HEK293 (cell line): ENCODE measurements around the gene OSBP2.
"Not testable (repeated sequence)": the region's sequence is repeated elsewhere in the genome, so short reads cannot be mapped to it uniquely, and the experiment has no call there.

Experiments used
- CTCF ChIA-PET: fragments of 350-600 bp; formaldehyde crosslinking; extraction: SDS; loops from one replicate; lab custom pipeline; 2021; ENCODE audit warnings: antibody characterized with exemption; lab: Yijun Ruan, JAX
- POLR2A ChIA-PET: fragments of 300-600 bp; formaldehyde crosslinking; extraction: SDS; loops from one replicate; lab custom pipeline; 2020; ENCODE audit warnings: antibody characterized with exemption, inconsistent platforms; lab: Yijun Ruan, JAX
- H3K27ac ChIP-seq: fragments of 200-500 bp; sonication (Bioruptor generic); 2 replicates; pipeline ENCODE4 v1.5.1; 2014; ENCODE audit warnings: low read depth, low read length, control low read depth, inconsistent platforms; ENCODE audit errors: extremely low read depth
- H3K36me3 ChIP-seq, 2 experiments: fragments of 200-500 bp in 1 of 2; sonication (Bioruptor generic) in 1 of 2; 1 replicate in 1 of 2; 2 replicates in 1 of 2; pipeline ENCODE4 v1.5.1; 2014 to 2017; ENCODE audit warnings: inconsistent platforms in 2 of 2, low read length in 2 of 2; ENCODE audit not compliant: control insufficient read depth in 2 of 2, insufficient read depth in 1 of 2
- H3K4me1 ChIP-seq: fragments of 200-500 bp; sonication (Bioruptor generic); 2 replicates; pipeline ENCODE4 v1.5.1; 2014; ENCODE audit warnings: mild to moderate bottlenecking, low read length, inconsistent platforms; ENCODE audit not compliant: control insufficient read depth, insufficient read depth
- H3K4me3 ChIP-seq: 2 replicates; pipeline ENCODE4 v1.5.1; 2011; ENCODE audit warnings: low read depth, mild to moderate bottlenecking, control low read depth, low read length, moderate library complexity
- H3K9me3 ChIP-seq: fragments of 200-500 bp; sonication (Bioruptor generic); 2 replicates; pipeline ENCODE4 v1.5.1; 2014; ENCODE audit warnings: low read depth, low read length, inconsistent platforms; ENCODE audit not compliant: control insufficient read depth, insufficient read depth
- EGR2 ChIP-seq: fragments of 450-650 bp; formaldehyde crosslinking; IDR thresholded peaks from 2 replicates; pipeline ENCODE4 v1.5.1; 2016; ENCODE audit warnings: low read depth, missing biosample characterization, missing genetic modification characterization
- KLF8 ChIP-seq: fragments of 450-650 bp; formaldehyde crosslinking; IDR thresholded peaks from 2 replicates; pipeline ENCODE4 v1.5.1; 2016; ENCODE audit warnings: missing biosample characterization, missing genetic modification characterization
- PRDM10 ChIP-seq: fragments of 450-650 bp; formaldehyde crosslinking; IDR thresholded peaks from 2 replicates; pipeline ENCODE4 v1.5.1; 2016; ENCODE audit warnings: missing biosample characterization, missing genetic modification characterization
- ZNF133 ChIP-seq: fragments of 450-650 bp; formaldehyde crosslinking; IDR thresholded peaks from 2 replicates; pipeline ENCODE4 v1.5.1; 2016; ENCODE audit warnings: missing biosample characterization, missing genetic modification characterization
- ZNF223 ChIP-seq: fragments of 450-650 bp; formaldehyde crosslinking; IDR thresholded peaks from 2 replicates; pipeline ENCODE4 v1.5.1; 2016; ENCODE audit warnings: missing biosample characterization, missing genetic modification characterization
- ZNF280D ChIP-seq: fragments of 450-650 bp; formaldehyde crosslinking; IDR thresholded peaks from 2 replicates; pipeline ENCODE4 v1.5.1; 2016; ENCODE audit warnings: missing biosample characterization, missing genetic modification characterization
- ZNF549 ChIP-seq: fragments of 450-650 bp; IDR thresholded peaks from 2 replicates; pipeline ENCODE4 v1.5.1; 2018; ENCODE audit warnings: missing biosample characterization, missing genetic modification characterization, mild to moderate bottlenecking, inconsistent platforms, moderate library complexity
- ZNF571 ChIP-seq: fragments of 450-650 bp; formaldehyde crosslinking; IDR thresholded peaks from 2 replicates; pipeline ENCODE4 v1.5.0; 2017; ENCODE audit warnings: missing biosample characterization, missing genetic modification characterization
- ZNF76 ChIP-seq: fragments of 450-650 bp; formaldehyde crosslinking; IDR thresholded peaks from 2 replicates; pipeline ENCODE4; 2016; ENCODE audit warnings: low read depth, missing biosample characterization, missing genetic modification characterization, borderline replicate concordance
- ZNF791 ChIP-seq: fragments of 450-650 bp; formaldehyde crosslinking; IDR thresholded peaks from 2 replicates; pipeline ENCODE4 v1.5.1; 2016; ENCODE audit warnings: missing biosample characterization, missing genetic modification characterization
- TF ChIP-seq, protein P1 (sequence below): fragments of 450-650 bp; formaldehyde crosslinking; IDR thresholded peaks from 2 replicates; pipeline ENCODE4 v1.5.1; 2017; ENCODE audit warnings: missing biosample characterization, missing genetic modification characterization

Gene OSBP2

DNA sequence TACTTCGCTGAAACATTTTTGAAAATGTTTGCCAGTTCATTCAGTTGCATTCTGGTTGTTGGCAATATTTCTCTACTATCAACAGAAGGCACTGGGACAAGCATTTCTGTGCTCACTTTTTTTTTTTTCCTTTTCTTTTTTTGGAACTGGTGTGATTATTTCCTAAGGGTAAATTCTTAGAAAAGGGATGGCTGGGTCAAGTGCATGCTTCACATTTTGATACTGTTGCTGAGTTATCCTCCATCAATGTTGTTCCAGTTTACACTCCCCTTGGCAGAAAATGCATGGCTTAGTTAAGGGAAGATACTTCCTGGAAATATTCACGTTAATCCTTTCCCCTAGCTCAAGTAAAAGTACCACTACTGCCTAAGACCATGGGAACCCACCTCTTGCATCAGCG is 81.8 kb downstream of the OSBP2 start:
- Histone ChIP-seq H3K27ac (no peak overlapping the region), H3K4me1 (no peaks in the 10 kb centered on the region), H3K4me3 (no peak overlapping the region), H3K9me3 (no peaks in the 10 kb centered on the region), H3K36me3 (no peaks in the 10 kb centered on the region)
- no peak for TF ChIP-seq ZNF791
- TF ChIP-seq ZNF76 (tag by site-specific recombination), result no peak
- no peak for TF ChIP-seq ZNF223
- no peak for TF ChIP-seq ZNF133
- CTCF ChIA-PET, result interaction anchor here (0.6 to 0.7 kb wide), 3 partner anchors 11 to 332 kb away, joined by 3 to 5 read pairs (median 4); no protein-coding TSS in a partner anchor
- POLR2A ChIA-PET, result no interaction called here

DNA sequence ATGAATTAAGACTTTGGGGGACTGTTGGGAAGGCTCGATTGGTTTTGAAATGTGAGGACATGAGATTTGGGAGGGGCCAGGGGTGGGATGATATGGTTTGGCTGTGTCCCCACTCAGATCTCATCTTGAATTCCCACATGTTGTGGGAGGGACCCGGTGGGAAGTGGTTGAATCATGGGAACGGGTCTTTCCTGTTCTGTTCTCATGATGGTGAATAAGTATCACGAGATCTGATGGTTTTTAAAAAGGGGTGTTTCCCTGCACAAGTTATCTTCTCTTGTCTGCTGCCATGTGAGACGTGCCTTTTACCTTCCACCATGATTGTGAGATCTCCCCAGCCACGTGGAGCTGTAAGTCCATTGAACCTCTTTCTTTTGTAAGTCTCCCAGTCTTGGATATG is 82.5 kb downstream of the OSBP2 start:
- H3K9me3 ChIP-seq, H3K27ac ChIP-seq, POLR2A ChIA-PET, H3K4me3 ChIP-seq, H3K4me1 ChIP-seq, H3K36me3 ChIP-seq: not testable (repeated sequence)
- 0 out of 2 replicates have a peak, but pooled peaks have one; percentile 19 for TF ChIP-seq EGR2 (tag by site-specific recombination)
- CTCF ChIA-PET, result interaction anchor here (0.6 to 1.8 kb wide), 4 partner anchors 11 to 331 kb away, joined by 3 to 9 read pairs (median 6); no protein-coding TSS in a partner anchor

GRCh38 chr22:30777587-30777986 is 82.9 kb downstream of the OSBP2 start:
- POLR2A ChIA-PET, result no interaction called here
- CTCF ChIA-PET, result interaction anchor here (1.6 to 1.8 kb wide), 2 partner anchors 14 to 142 kb away, joined by 7 to 9 read pairs; no protein-coding TSS in a partner anchor
- H3K9me3 ChIP-seq, result no peaks in the 10 kb centered on the region

DNA sequence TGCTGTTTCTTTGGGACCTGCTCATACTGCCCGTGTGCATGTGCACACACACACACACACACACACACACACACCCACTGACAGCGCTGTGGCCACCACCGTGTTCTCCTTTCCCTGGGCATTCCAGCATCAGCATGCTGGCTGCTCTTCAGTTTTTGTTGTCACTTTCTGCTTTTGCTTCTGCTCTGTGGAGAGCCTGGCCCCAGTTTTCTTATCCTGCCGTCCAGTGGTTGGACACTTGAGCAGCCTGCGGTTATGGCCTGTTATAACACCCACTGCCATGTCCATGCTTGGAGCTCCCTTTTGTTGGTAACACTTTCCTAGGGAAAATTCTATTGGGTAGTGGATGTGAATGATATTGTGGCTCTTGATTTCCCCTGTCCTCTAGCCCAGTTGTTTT is 83.6 kb downstream of the OSBP2 start:
- no peak overlapping the region for H3K4me3 ChIP-seq
- no peak for TF ChIP-seq ZNF571 (tag by site-specific recombination)
- TF ChIP-seq, protein P1, sequence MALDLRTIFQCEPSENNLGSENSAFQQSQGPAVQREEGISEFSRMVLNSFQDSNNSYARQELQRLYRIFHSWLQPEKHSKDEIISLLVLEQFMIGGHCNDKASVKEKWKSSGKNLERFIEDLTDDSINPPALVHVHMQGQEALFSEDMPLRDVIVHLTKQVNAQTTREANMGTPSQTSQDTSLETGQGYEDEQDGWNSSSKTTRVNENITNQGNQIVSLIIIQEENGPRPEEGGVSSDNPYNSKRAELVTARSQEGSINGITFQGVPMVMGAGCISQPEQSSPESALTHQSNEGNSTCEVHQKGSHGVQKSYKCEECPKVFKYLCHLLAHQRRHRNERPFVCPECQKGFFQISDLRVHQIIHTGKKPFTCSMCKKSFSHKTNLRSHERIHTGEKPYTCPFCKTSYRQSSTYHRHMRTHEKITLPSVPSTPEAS (tag by site-specific recombination), result peak; percentile 14; the same call in 1 of the 2 replicates
- TF ChIP-seq, all 188 proteins: peak for 1
- POLR2A ChIA-PET, result no interaction called here
- H3K4me1 ChIP-seq, result no peaks in the 10 kb centered on the region
- no peaks in the 10 kb centered on the region for H3K9me3 ChIP-seq
- H3K36me3 ChIP-seq, result no peaks in the 10 kb centered on the region
- CTCF ChIA-PET, result interaction anchor here (0.7 to 1.8 kb wide), 4 partner anchors 15 to 142 kb away, joined by 3 to 9 read pairs (median 6); partner anchors contain the start of gene SLC35E4
- H3K27ac ChIP-seq, result no peak overlapping the region

More at GRCh38 chr22:30777587-30777986, 82.9 kb downstream of the OSBP2 start:
- no peaks in the 10 kb centered on the region for H3K4me1 ChIP-seq
- H3K27ac ChIP-seq, result no peak overlapping the region
- H3K4me3 ChIP-seq, result no peak overlapping the region
- no peak for TF ChIP-seq KLF8 (tag by site-specific recombination)
- no peak for TF ChIP-seq ZNF549 (tag by site-specific recombination)
- no peaks in the 10 kb centered on the region for H3K36me3 ChIP-seq

- POLR2A ChIA-PET, result no interaction called here
- Histone ChIP-seq H3K27ac (no peak overlapping the region), H3K36me3 (no peaks in the 10 kb centered on the region)
- TF ChIP-seq ZNF280D (tag by site-specific recombination), result no peak
- no peak for TF ChIP-seq PRDM10 (tag by site-specific recombination)
- TF ChIP-seq, all 188 proteins: peak for 0
- H3K4me1 ChIP-seq, result no peaks in the 10 kb centered on the region
- CTCF ChIA-PET, result no interaction called here
- H3K4me3 ChIP-seq, result no peak overlapping the region
- H3K9me3 ChIP-seq, result no peaks in the 10 kb centered on the region
Observed at GRCh38 chr22:30780026-30780425, 85.4 kb downstream of the OSBP2 start.
